Epithelial cell of esophagus (primary cell): ENCODE results near the gene ABCG4.

Experiments used
- DNase-seq: peaks from one replicate; pipeline ENCODE4 v3.0.0; 2010; ENCODE audit warnings: low read depth
- H3K4me3 ChIP-seq: 2 replicates; pipeline ENCODE4 v1.5.1; 2011; ENCODE audit warnings: mild to moderate bottlenecking, low read length, control low read depth
- TF ChIP-seq, protein P1 (sequence below): IDR thresholded peaks from 2 replicates; pipeline ENCODE4 v1.5.1; 2011; ENCODE audit warnings: low read depth, mild to moderate bottlenecking, low read length, control low read depth, inconsistent platforms; ENCODE audit not compliant: insufficient read depth; ENCODE audit errors: missing control alignments

Gene ABCG4

DNA sequence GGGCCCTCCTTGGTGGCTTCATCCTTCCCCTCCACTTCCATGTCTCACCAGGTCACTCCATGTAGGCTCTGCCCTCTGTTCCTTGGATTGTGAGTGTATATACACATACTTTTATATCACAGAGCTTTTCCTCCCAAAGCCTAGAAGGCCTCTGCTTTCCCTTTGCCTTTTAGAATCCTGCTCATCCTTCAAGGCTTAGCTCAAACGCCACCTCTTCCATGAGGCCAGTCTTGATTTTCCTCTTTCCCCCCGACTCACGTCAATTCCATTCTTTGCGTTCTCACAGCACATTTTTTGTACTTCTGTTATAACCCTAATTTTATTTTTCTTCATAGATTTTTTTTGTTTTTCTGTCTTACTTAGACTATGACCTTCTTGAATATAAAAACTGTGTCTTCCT lies 3.8 kb downstream of the ABCG4 start:
- DNase-seq = no peak
- TF ChIP-seq, protein P1, sequence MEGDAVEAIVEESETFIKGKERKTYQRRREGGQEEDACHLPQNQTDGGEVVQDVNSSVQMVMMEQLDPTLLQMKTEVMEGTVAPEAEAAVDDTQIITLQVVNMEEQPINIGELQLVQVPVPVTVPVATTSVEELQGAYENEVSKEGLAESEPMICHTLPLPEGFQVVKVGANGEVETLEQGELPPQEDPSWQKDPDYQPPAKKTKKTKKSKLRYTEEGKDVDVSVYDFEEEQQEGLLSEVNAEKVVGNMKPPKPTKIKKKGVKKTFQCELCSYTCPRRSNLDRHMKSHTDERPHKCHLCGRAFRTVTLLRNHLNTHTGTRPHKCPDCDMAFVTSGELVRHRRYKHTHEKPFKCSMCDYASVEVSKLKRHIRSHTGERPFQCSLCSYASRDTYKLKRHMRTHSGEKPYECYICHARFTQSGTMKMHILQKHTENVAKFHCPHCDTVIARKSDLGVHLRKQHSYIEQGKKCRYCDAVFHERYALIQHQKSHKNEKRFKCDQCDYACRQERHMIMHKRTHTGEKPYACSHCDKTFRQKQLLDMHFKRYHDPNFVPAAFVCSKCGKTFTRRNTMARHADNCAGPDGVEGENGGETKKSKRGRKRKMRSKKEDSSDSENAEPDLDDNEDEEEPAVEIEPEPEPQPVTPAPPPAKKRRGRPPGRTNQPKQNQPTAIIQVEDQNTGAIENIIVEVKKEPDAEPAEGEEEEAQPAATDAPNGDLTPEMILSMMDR = no peak
- H3K4me3 ChIP-seq = no peak overlapping the region

DNA sequence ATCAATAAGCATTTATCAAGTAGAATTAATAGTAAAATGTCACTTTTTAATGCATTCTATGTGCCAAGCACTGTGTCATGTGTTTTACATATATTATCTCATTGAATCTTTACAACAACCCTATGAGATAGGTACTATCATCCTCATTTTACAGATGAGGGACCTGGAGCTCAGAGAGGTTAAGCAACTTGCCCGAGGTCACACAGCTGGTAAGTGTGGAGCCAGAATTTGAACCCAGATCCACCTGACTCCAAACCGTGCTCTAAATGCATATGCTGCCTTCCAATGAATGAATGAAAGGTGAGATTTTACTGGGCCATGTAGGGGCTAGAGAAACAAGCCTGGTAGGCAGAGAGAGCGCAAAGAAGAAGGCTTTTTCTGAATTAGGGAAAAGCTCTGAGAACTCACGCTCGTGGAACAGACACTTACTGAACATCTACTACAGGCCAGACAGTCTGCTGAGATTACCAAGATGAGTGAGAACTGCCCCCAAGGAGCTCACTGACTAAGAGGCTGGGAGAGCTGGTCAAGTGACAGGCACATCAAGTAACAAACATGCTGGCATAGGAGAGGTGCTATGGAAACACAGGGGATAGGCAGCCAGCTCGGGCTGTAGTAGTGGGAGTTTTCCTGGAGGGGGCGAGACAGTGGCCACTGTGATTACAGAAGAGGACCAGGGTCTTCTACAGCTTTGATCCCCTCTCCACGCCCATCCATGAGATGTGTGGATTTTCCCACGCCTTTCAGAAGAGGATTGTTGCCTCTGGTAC lies 4.4 kb downstream of the ABCG4 start:
- no peak overlapping the region for H3K4me3 ChIP-seq
- DNase-seq = no peak
- TF ChIP-seq, protein P1 = no peak

DNA sequence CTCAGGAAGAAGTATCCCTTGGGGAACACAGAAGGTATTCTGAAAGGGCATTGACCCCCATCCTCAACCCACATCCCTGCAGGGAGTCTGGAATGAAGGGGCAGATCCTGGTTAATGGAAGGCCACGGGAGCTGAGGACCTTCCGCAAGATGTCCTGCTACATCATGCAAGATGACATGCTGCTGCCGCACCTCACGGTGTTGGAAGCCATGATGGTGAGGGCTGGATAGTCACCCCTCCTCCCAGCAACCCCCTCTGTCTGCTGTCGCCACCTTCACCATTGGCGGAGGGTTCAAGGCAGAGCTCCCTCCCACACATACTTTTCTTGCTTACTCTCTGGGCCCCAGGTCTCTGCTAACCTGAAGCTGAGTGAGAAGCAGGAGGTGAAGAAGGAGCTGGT lies 5.3 kb downstream of the ABCG4 start:
- TF ChIP-seq, protein P1 = no peak
- no peak overlapping the region for H3K4me3 ChIP-seq
- DNase-seq = no peak

- TF ChIP-seq, protein P1 = no peak
- no peak for DNase-seq
Measured at GRCh38 chr11:119155733-119156492, 7.1 kb downstream of the ABCG4 start.

GRCh38 chr11:119156496-119156895 lies 7.6 kb downstream of the ABCG4 start:
- no peak for DNase-seq
- H3K4me3 ChIP-seq = no peak overlapping the region
- TF ChIP-seq, protein P1 = no peak

More at GRCh38 chr11:119155733-119156492, 7.1 kb downstream of the ABCG4 start:
- H3K4me3 ChIP-seq = no peak overlapping the region

DNA sequence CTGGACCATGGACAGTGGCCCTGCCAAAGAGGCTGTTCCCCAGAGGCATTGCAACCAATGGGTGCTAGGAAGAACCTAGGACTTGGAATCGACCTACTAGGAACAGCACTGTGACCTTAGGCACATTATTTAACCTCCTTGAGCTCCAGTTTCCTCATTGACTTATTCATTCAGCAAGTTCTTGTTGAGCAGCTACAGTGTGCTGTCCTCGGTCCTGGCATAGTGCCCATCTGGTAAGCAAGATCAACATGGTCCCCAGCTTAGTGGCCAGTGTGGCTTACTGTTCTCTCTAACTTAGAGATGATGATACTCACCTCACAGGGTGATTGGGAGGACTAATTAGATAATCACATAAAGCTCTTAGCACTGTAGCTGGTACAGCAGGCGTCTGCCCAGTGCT lies 8.2 kb downstream of the ABCG4 start:
- no peak overlapping the region for H3K4me3 ChIP-seq
- no peak for DNase-seq
- TF ChIP-seq, protein P1 = no peak
